Endodermal cell (in vitro differentiated cells): ENCODE measurements around the gene EFCAB6. TPM values are rescaled to one million over a fixed set of nuclear protein-coding genes. Genes with fewer than 3 reads are reported as not detected.

ENCODE experiments used
- DNase-seq: peaks from one replicate; pipeline ENCODE4 v3.0.0-alpha.2; 2017
- H3K27ac ChIP-seq: 2 replicates; pipeline ENCODE4 v1.5.1; 2013; ENCODE audit warnings: mild to moderate bottlenecking, low read depth, low read length, moderate library complexity
- H3K27me3 ChIP-seq: 2 replicates; pipeline ENCODE4 v1.6.1; 2013; ENCODE audit warnings: mild to moderate bottlenecking, low read length, moderate library complexity; ENCODE audit not compliant: insufficient read depth, control insufficient read depth, poor library complexity, severe bottlenecking
- H3K36me3 ChIP-seq: 2 replicates; pipeline ENCODE4 v1.7.0; 2013; ENCODE audit warnings: mild to moderate bottlenecking, low read length, moderate library complexity; ENCODE audit not compliant: control insufficient read depth, insufficient read depth
- H3K4me1 ChIP-seq: one replicate; pipeline ENCODE4 v1.7.0; 2013; ENCODE audit warnings: low read length; ENCODE audit not compliant: control insufficient read depth, insufficient read depth
- H3K4me3 ChIP-seq: 2 replicates; pipeline ENCODE4 v1.5.1; 2013; ENCODE audit warnings: mild to moderate bottlenecking, low read length, moderate library complexity
- H3K9ac ChIP-seq: 2 replicates; pipeline ENCODE4 v1.6.1; 2013; ENCODE audit warnings: mild to moderate bottlenecking, low read length, moderate library complexity; ENCODE audit not compliant: poor library complexity, severe bottlenecking; ENCODE audit errors: extremely low read depth
- H3K9me3 ChIP-seq: 2 replicates; pipeline ENCODE4 v1.6.1; 2013; ENCODE audit warnings: mild to moderate bottlenecking, low read length, moderate library complexity; ENCODE audit not compliant: control insufficient read depth
- H3K27ac Mint-ChIP-seq: 2 replicates; pipeline ENCODE4 v1.8.0; 2020; ENCODE audit warnings: mixed read lengths
- H3K27me3 Mint-ChIP-seq: 2 replicates; pipeline ENCODE4 v1.8.0; 2021; ENCODE audit warnings: mild to moderate bottlenecking, mixed read lengths; ENCODE audit not compliant: insufficient read depth
- H3K36me3 Mint-ChIP-seq: 2 replicates; pipeline ENCODE4 v1.8.0; 2020; ENCODE audit warnings: low read depth, mixed read lengths
- H3K4me1 Mint-ChIP-seq: 2 replicates; pipeline ENCODE4 v1.8.0; 2020; ENCODE audit warnings: mixed read lengths
- H3K4me3 Mint-ChIP-seq: 2 replicates; pipeline ENCODE4 v1.8.0; 2020; ENCODE audit warnings: mild to moderate bottlenecking, moderate library complexity, mixed read lengths
- H3K9me3 Mint-ChIP-seq: 2 replicates; pipeline ENCODE4 v1.8.0; 2020; ENCODE audit warnings: mild to moderate bottlenecking, mixed read lengths
- CTCF ChIP-seq: fragments of 200-600 bp; sonication (generic); conservative IDR thresholded peaks from 2 replicates; pipeline ENCODE4 v1.5.0; 2021; ENCODE audit warnings: antibody characterized with exemption, mild to moderate bottlenecking
- WGBS, 2 experiments: methylation state at CpG; one replicate each; pipeline versions ENCODE4 v1.1.5 to v1.1.7; 2013; ENCODE audit warnings: missing lambda C conversion rate in 2 of 2, mixed read lengths in 1 of 2; ENCODE audit not compliant: insufficient coverage in 1 of 2, insufficient read length in 1 of 2; 5-methylcytosine and 5-hydroxymethylcytosine counted together
- total RNA-seq, 2 donors: library from RNA; stranded (reverse); fragmentation: NEBNext Ultra II Directional in 1 of 2; extraction: Animal tissue kit (Norgen Biotek cat#: 25700) in 1 of 2; gene quantifications; 2 replicates in 1 of 2; 3 replicates in 1 of 2; pipeline ENCODE4 v1.2.1, GENCODE V29; 2021

The EFCAB6 gene
- total RNA-seq, 2 donors from 2014 or later: 1.8 to 2.0 TPM

GRCh38 chr22:43510281-43511070 lies 301.6 kb downstream of the EFCAB6 start:
- Histone ChIP-seq H3K36me3 (no peaks in the 10 kb centered on the region), H3K9me3 (no peaks in the 10 kb centered on the region), H3K9ac (no peak overlapping the region), H3K27ac (no peak overlapping the region), H3K27me3 (no peaks in the 10 kb centered on the region), H3K4me3 (no peak overlapping the region), H3K4me1 (no peaks in the 10 kb centered on the region)
- H3K36me3 Mint-ChIP-seq: no peaks in the 10 kb centered on the region
- H3K27ac Mint-ChIP-seq: no peak overlapping the region
- H3K4me1 Mint-ChIP-seq: no peaks in the 10 kb centered on the region
- H3K4me3 Mint-ChIP-seq: no peak overlapping the region
- 86 to 92% methylated on average over 4 to 9 of the region's 9 CpGs for WGBS, 2 experiments
- no peaks in the 10 kb centered on the region for H3K27me3 Mint-ChIP-seq
- H3K9me3 Mint-ChIP-seq: no peaks in the 10 kb centered on the region
- TF ChIP-seq CTCF: no peak
- no peak for DNase-seq

- no peaks in the 10 kb centered on the region for H3K4me1 ChIP-seq
- Mint-ChIP-seq H3K36me3 (no peaks in the 10 kb centered on the region), H3K9me3 (no peaks in the 10 kb centered on the region), H3K27me3 (no peaks in the 10 kb centered on the region), H3K27ac (no peak overlapping the region), H3K4me3 (no peak overlapping the region), H3K4me1 (no peaks in the 10 kb centered on the region)
- WGBS, 2 experiments: 71% methylated on average over 2 of the region's 2 CpGs; no CpG with 5 or more reads in 1 of the 2 experiments
- H3K9me3 ChIP-seq: no peaks in the 10 kb centered on the region
- H3K4me3 ChIP-seq: no peak overlapping the region
- H3K27ac ChIP-seq: no peak overlapping the region
- H3K27me3 ChIP-seq: no peaks in the 10 kb centered on the region
- no peak for TF ChIP-seq CTCF
- no peaks in the 10 kb centered on the region for H3K36me3 ChIP-seq
- DNase-seq: no peak
- no peak overlapping the region for H3K9ac ChIP-seq
Measured at GRCh38 chr22:43509337-43509736, 302.8 kb downstream of the EFCAB6 start.

- DNase-seq: no peak
- Mint-ChIP-seq H3K36me3 (no peaks in the 10 kb centered on the region), H3K9me3 (no peaks in the 10 kb centered on the region), H3K4me1 (no peaks in the 10 kb centered on the region), H3K27ac (no peak overlapping the region), H3K27me3 (no peaks in the 10 kb centered on the region), H3K4me3 (no peak overlapping the region)
- H3K27ac ChIP-seq: no peak overlapping the region
- no peaks in the 10 kb centered on the region for H3K36me3 ChIP-seq
- H3K4me1 ChIP-seq: no peaks in the 10 kb centered on the region
- no peak overlapping the region for H3K9ac ChIP-seq
- no peaks in the 10 kb centered on the region for H3K9me3 ChIP-seq
- H3K27me3 ChIP-seq: no peaks in the 10 kb centered on the region
- no peak for TF ChIP-seq CTCF
- no peak overlapping the region for H3K4me3 ChIP-seq
Measured at GRCh38 chr22:43508489-43508888, 303.6 kb downstream of the EFCAB6 start.
